Upper lobe of left lung (tissue), 6 donors: ENCODE results near the gene ZNF865. TPM values are rescaled to one million over a fixed set of nuclear protein-coding genes. Genes with fewer than 3 reads are reported as not detected.

Experiments used
- ATAC-seq, 2 donors: fragments of 200-7000 bp; cut with Tn5 transposase; one replicate each; pipeline ENCODE4 v1.9.1; 2022; ENCODE audit warnings: mild to moderate bottlenecking in 2 of 2, moderate library complexity in 2 of 2; ENCODE audit not compliant: low FRiP score in 2 of 2
- DNase-seq, 2 donors: peaks; one replicate each; pipeline ENCODE4 v3.0.0-alpha.2; 2019 to 2020
- H3K27ac ChIP-seq, 4 donors: fragments of 200-600 bp; sonication (generic); one replicate each; pipeline ENCODE4 v1.5.1; 2016 to 2019
- H3K27me3 ChIP-seq, 4 donors: fragments of 200-600 bp; sonication (generic); one replicate each; pipeline ENCODE4 v1.5.1; 2017 to 2019
- H3K36me3 ChIP-seq, 4 donors: fragments of 200-600 bp; sonication (generic); one replicate each; pipeline ENCODE4 v1.5.1; 2016 to 2019
- H3K4me1 ChIP-seq, 4 donors: fragments of 200-600 bp; sonication (generic); one replicate each; pipeline ENCODE4 v1.5.1; 2018 to 2019
- H3K4me3 ChIP-seq, 4 donors: fragments of 200-600 bp; sonication (generic); one replicate each; pipeline ENCODE4 v1.5.1; 2017 to 2019; ENCODE audit warnings: mild to moderate bottlenecking in 2 of 4, moderate library complexity in 1 of 4
- H3K9me3 ChIP-seq, 4 donors: fragments of 200-600 bp; sonication (generic); one replicate each; pipeline ENCODE4 v1.5.1; 2018 to 2019
- EP300 ChIP-seq, 4 donors: sonication (generic); formaldehyde crosslinking; IDR thresholded peaks; one replicate each; pipeline ENCODE4 v1.5.1; 2017; ENCODE audit warnings: antibody characterized with exemption in 4 of 4, control low read depth in 2 of 4
- POLR2A ChIP-seq, 4 donors: fragments of 450-650 bp; IDR thresholded peaks; one replicate each; pipeline ENCODE4 v1.5.1; 2016 to 2017; ENCODE audit warnings: antibody characterized with exemption in 4 of 4, mild to moderate bottlenecking in 2 of 4
- POLR2AphosphoS5 ChIP-seq, 2 donors: sonication (generic); formaldehyde crosslinking; IDR thresholded peaks; one replicate each; pipeline ENCODE4 v1.5.1; 2017; ENCODE audit warnings: antibody characterized with exemption in 2 of 2
- WGBS, 2 donors: methylation state at CpG; one replicate each; pipeline ENCODE4 v1.1.5; 2017 to 2018; 5-methylcytosine and 5-hydroxymethylcytosine counted together
- total RNA-seq, 6 donors: library from RNA; depleted of rRNA in 4 of 6; stranded (reverse); fragments of >200 nt in 4 of 6; gene quantifications; one replicate each; pipeline versions ENCODE4 v1.1.0 to v1.2.1, GENCODE V29; 2016 to 2021
- TF ChIP-seq, protein P1 (sequence below), 6 experiments: fragments of 450-650 bp in 4 of 6; fragments of 200-600 bp in 2 of 6; sonication (generic) in 2 of 6; IDR thresholded peaks; one replicate each; pipeline ENCODE4 v1.5.1; 2016 to 2019; ENCODE audit warnings: antibody characterized with exemption in 6 of 6
- donor health status: DM: no; HTN: no; CAD: no; lungs with moderate emphysema.
- donor health status: DM: no; HTN: yes; CAD: no; lungs with severe emphysema.

The ZNF865 gene
- total RNA-seq, 6 donors from 2014 or later = 7.7 to 39.8 (median 20.6) TPM

GRCh38 chr19:55647732-55648584, 42.5 kb downstream of the ZNF865 start, which contains the start of gene CCDC106:
TSS of gene CCDC106 (plus strand) at chr19:55648212. CDS start at chr19:55649047, 835 bp downstream.
- 2% methylated on average over 19 to 32 of the region's 87 CpGs for WGBS, 2 donors
- TF ChIP-seq EP300 (IDR thresholded peaks at IDR 0.05) (no peak), POLR2AphosphoS5 (IDR thresholded peaks at IDR 0.05) (peak in 1 of 2 donors; percentile 26), POLR2A (IDR thresholded peaks at IDR 0.05) (peak in 1 of 4 donors; percentile 28)
- TF ChIP-seq, protein P1, sequence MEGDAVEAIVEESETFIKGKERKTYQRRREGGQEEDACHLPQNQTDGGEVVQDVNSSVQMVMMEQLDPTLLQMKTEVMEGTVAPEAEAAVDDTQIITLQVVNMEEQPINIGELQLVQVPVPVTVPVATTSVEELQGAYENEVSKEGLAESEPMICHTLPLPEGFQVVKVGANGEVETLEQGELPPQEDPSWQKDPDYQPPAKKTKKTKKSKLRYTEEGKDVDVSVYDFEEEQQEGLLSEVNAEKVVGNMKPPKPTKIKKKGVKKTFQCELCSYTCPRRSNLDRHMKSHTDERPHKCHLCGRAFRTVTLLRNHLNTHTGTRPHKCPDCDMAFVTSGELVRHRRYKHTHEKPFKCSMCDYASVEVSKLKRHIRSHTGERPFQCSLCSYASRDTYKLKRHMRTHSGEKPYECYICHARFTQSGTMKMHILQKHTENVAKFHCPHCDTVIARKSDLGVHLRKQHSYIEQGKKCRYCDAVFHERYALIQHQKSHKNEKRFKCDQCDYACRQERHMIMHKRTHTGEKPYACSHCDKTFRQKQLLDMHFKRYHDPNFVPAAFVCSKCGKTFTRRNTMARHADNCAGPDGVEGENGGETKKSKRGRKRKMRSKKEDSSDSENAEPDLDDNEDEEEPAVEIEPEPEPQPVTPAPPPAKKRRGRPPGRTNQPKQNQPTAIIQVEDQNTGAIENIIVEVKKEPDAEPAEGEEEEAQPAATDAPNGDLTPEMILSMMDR (IDR thresholded peaks at IDR 0.05) = peak in 1 of 6 experiments; percentile 24
- ATAC-seq = peak; percentile 31 to 79
- Histone ChIP-seq H3K4me1 (peaks cover 36 to 59% (median 38%) of the 10 kb centered on the region in 4 donors), H3K27ac (peak within 1 kb of the TSS; percentile 57 to 89 (median 85)), H3K36me3 (peaks cover 5 to 24% (median 8%) of the 10 kb centered on the region in 4 donors), H3K27me3 (no peaks in the 10 kb centered on the region), H3K9me3 (no peaks in the 10 kb centered on the region), H3K4me3 (peak within 1 kb of the TSS; percentile 52 to 96 (median 84))
- peak; percentile 62 to 93 for DNase-seq

- Histone ChIP-seq H3K36me3 (peaks cover 5 to 24% (median 8%) of the 10 kb centered on the region in 4 donors), H3K27ac (peak overlapping the region; percentile 57 to 89 (median 85)), H3K9me3 (no peaks in the 10 kb centered on the region), H3K4me1 (peaks cover 33 to 58% (median 39%) of the 10 kb centered on the region in 4 donors), H3K4me3 (peak overlapping the region; percentile 52 to 96 (median 84)), H3K27me3 (no peaks in the 10 kb centered on the region)
- no peak for ATAC-seq
- DNase-seq = no peak
- WGBS, 2 donors = 5 to 46% methylated on average over 4 to 15 of the region's 25 CpGs
- TF ChIP-seq, protein P1 (IDR thresholded peaks at IDR 0.05) = no peak
- no peak for TF ChIP-seq EP300 (IDR thresholded peaks at IDR 0.05)
- TF ChIP-seq POLR2AphosphoS5 (IDR thresholded peaks at IDR 0.05) = no peak
- no peak for TF ChIP-seq POLR2A (IDR thresholded peaks at IDR 0.05)
Measured at GRCh38 chr19:55648585-55649267, 43.3 kb downstream of the ZNF865 start.

DNA sequence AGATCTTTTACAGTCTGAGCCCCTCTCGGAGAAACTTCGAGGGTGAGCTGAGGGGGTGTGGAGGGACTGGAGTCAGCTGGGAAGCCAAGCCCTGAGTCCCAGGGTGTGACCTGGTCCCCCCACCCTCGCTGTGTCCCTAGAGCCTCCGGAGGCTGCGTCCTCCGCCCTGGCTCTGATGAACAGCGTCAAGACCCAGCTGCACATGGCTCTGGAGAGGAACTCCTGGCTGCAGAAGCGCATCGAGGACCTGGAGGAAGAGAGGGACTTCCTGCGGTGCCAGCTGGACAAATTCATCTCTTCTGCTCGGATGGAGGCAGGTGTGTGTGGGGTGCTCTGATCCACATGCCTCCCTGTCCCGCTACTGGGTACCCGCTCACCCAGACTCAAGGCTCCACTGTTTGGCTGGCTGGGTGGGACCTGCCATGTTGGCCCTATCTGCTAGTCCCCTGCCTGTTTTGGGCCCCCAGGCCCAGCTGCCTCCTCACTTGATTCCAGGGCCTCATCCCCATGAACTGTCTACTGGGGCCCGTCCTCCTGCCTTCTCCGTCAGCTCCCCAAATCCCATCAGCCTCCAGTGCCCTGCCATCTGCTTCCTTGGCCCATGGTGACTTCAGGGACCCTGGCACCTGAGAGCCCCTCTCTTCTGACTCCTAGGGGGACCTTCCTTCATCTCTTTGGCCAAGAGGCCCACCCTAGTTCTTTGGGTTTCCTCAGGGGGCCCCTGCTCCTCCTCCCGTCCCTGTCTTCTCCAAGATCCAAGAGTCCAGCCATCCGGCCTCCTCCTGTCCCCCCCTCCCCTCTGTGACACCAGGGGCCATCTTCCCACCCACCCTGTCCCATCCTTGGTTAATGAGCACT, 44.0 kb downstream of the ZNF865 start:
- peak overlapping the region in 3 of 4 donors; percentile 83 to 96 (median 85) for H3K4me3 ChIP-seq
- H3K27ac ChIP-seq = peak overlapping the region; percentile 57 to 89 (median 85)
- peaks cover 28 to 50% (median 32%) of the 10 kb centered on the region in 4 donors for H3K4me1 ChIP-seq
- ATAC-seq = no peak
- TF ChIP-seq POLR2AphosphoS5 (IDR thresholded peaks at IDR 0.05) (no peak), EP300 (IDR thresholded peaks at IDR 0.05) (no peak), POLR2A (IDR thresholded peaks at IDR 0.05) (no peak)
- TF ChIP-seq, protein P1 (IDR thresholded peaks at IDR 0.05) = no peak
- no peaks in the 10 kb centered on the region for H3K27me3 ChIP-seq
- WGBS, 2 donors = 85 to 98% methylated on average over 4 to 17 of the region's 17 CpGs
- no peak for DNase-seq
- H3K9me3 ChIP-seq = no peaks in the 10 kb centered on the region
- H3K36me3 ChIP-seq = peaks cover 5 to 24% (median 8%) of the 10 kb centered on the region in 4 donors

DNA sequence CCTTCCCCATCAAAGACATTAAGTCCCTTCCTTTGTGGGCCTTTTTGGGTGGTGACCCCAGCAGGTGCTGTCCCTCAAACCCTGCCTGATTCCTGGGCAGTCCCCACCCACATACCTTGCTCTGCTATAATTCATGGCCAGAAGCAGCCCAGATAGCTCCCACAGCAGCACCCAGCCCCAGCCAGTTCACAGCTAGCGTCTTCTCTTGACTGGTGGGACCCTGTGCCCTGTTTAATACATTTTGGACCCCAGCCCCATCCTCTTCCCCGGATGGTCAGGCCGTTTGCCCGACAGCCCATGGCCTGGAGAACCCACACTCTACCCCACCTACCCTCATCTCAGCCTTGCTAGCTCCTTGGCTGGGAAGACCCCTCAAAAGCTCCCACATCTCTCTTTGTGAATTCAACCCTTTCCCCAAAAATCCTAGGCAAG, 44.7 kb downstream of the ZNF865 start:
- H3K27me3 ChIP-seq = no peaks in the 10 kb centered on the region
- H3K36me3 ChIP-seq = peaks cover 1 to 18% (median 2%) of the 10 kb centered on the region in 4 donors
- no peak for TF ChIP-seq POLR2AphosphoS5 (IDR thresholded peaks at IDR 0.05)
- TF ChIP-seq EP300 (IDR thresholded peaks at IDR 0.05) = no peak
- no peak for TF ChIP-seq POLR2A (IDR thresholded peaks at IDR 0.05)
- TF ChIP-seq, protein P1 (IDR thresholded peaks at IDR 0.05) = no peak
- no peaks in the 10 kb centered on the region for H3K9me3 ChIP-seq
- ATAC-seq (no peak), DNase-seq (no peak)
- WGBS, 2 donors = 93 to 98% methylated on average over 4 of the region's 4 CpGs
- H3K4me1 ChIP-seq = peaks cover 24 to 44% (median 29%) of the 10 kb centered on the region in 4 donors
- no peak overlapping the region for H3K4me3 ChIP-seq
- no peak overlapping the region for H3K27ac ChIP-seq
